K562 (cell line): ENCODE results near the gene FREM1. TPM values are rescaled to one million over a fixed set of nuclear protein-coding genes. Genes with fewer than 3 reads are reported as not detected.
A peak's percentile ranks its signal among the peaks of the same experiment; 100 is the strongest.

Experiments
- ATAC-seq: fragments of 200-7000 bp; cut with Tn5 transposase; 3 replicates; pipeline ENCODE4 v1.9.1; 2020; ENCODE audit warnings: moderate library complexity
- BruUV-seq: library from RNA; stranded (reverse); fragments of 400-500 nt; replicated peaks from 2 replicates; lab custom pipeline; 2021; lab: Mats Ljungman, UMichigan
- CTCF ChIA-PET: fragments of 300-600 bp; formaldehyde crosslinking; extraction: SDS; loops from one replicate; lab custom pipeline; 2021; ENCODE audit warnings: low intra/inter-chr PET ratio; lab: Yijun Ruan, JAX
- POLR2A ChIA-PET: fragments of 300-600, 350-650 bp; sonication (Branson Sonifier 250); formaldehyde crosslinking; extraction: SDS; loops from one replicate; lab custom pipeline; 2021; ENCODE audit warnings: antibody characterized with exemption, inconsistent platforms; lab: Yijun Ruan, JAX
- DNase-seq, 4 experiments: peaks; one replicate each; pipeline versions ENCODE4 v3.0.0 to v3.0.0-alpha.2; 2011 to 2018; ENCODE audit warnings: low spot score in 3 of 4, mixed read lengths in 3 of 4; ENCODE audit errors: extremely low read depth in 1 of 4
- FAIRE-seq: peaks from 2 replicates; lab custom pipeline; 2011; peaks lifted over from hg19 to GRCh38; lab: Jason Lieb, UNC
- H2AFZ ChIP-seq: 2 replicates; pipeline ENCODE4 v1.6.0; 2011; ENCODE audit warnings: low read depth, low read length, control low read depth, inconsistent platforms
- H3K27ac ChIP-seq: fragments of 200-600 bp; 3 replicates; pipeline ENCODE4 v1.8.0; 2011; ENCODE audit warnings: low read depth, mild to moderate bottlenecking, control low read depth, inconsistent platforms, low read length, moderate library complexity, mixed read lengths; ENCODE audit errors: extremely low read depth
- H3K27me3 ChIP-seq, 2 experiments: fragments of 300-600 bp in 1 of 2; 2 replicates in 1 of 2; 3 replicates in 1 of 2; pipeline versions ENCODE4 v1.6.0 to v1.8.0; 2011; ENCODE audit warnings: inconsistent platforms in 2 of 2, low read length in 2 of 2, mild to moderate bottlenecking in 1 of 2, mixed read lengths in 1 of 2, moderate library complexity in 1 of 2; ENCODE audit not compliant: control insufficient read depth in 2 of 2, insufficient read depth in 2 of 2
- H3K36me3 ChIP-seq: fragments of 300-600 bp; 3 replicates; pipeline ENCODE4 v1.8.0; 2011; ENCODE audit warnings: mild to moderate bottlenecking, low read length, inconsistent platforms; ENCODE audit not compliant: control insufficient read depth, insufficient read depth
- H3K4me1 ChIP-seq, 2 experiments: fragments of 200-600 bp in 1 of 2; replicated peaks in 1 of 2; 2 replicates in 1 of 2; 3 replicates in 1 of 2; pipeline versions ENCODE4 v1.5.1 to v1.8.0; 2011; ENCODE audit warnings: inconsistent platforms in 2 of 2, low read length in 2 of 2, mild to moderate bottlenecking in 1 of 2, mixed read lengths in 1 of 2, moderate library complexity in 1 of 2; ENCODE audit not compliant: control insufficient read depth in 2 of 2, insufficient read depth in 2 of 2
- H3K4me2 ChIP-seq: 2 replicates; pipeline ENCODE4 v1.6.1; 2011; ENCODE audit warnings: low read length, control low read depth, inconsistent platforms, mixed read lengths; ENCODE audit not compliant: insufficient read depth
- H3K4me3 ChIP-seq: fragments of 200-600 bp; sonication (generic), shearing (Covaris generic); 2 replicates; pipeline ENCODE4 v1.5.1; 2016; ENCODE audit warnings: control low read depth, inconsistent platforms
- H3K79me2 ChIP-seq: fragments of 200-600 bp; 3 replicates; pipeline ENCODE4 v1.8.0; 2011; ENCODE audit warnings: low read length, inconsistent platforms; ENCODE audit not compliant: control insufficient read depth, insufficient read depth
- H3K9ac ChIP-seq, 2 experiments: 2 replicates each; pipeline versions ENCODE4 v1.6.0 to v1.6.1; 2011; ENCODE audit warnings: low read depth in 2 of 2, low read length in 2 of 2, control low read depth in 1 of 2, inconsistent platforms in 1 of 2, mild to moderate bottlenecking in 1 of 2, mixed read lengths in 1 of 2; ENCODE audit not compliant: insufficient read depth in 1 of 2
- H3K9me1 ChIP-seq: one replicate; pipeline ENCODE4 v1.6.0; 2011; ENCODE audit warnings: inconsistent platforms, mild to moderate bottlenecking, low read length, moderate library complexity; ENCODE audit not compliant: control insufficient read depth, insufficient read depth
- H3K9me3 ChIP-seq: replicated peaks from 2 replicates; pipeline ENCODE4 v1.5.1; 2011; ENCODE audit warnings: low read depth, low read length, inconsistent platforms; ENCODE audit not compliant: control insufficient read depth, insufficient read depth
- H4K20me1 ChIP-seq: replicated peaks from 2 replicates; pipeline ENCODE4 v1.6.1; 2011; ENCODE audit warnings: low read length, inconsistent platforms, mixed read lengths; ENCODE audit not compliant: control insufficient read depth, insufficient read depth
- CREM ChIP-seq: IDR thresholded peaks from 2 replicates; pipeline ENCODE4 v1.6.1; 2014; ENCODE audit warnings: antibody characterized with exemption, low read depth
- DNMT1 ChIP-seq: fragments of 450-650 bp; IDR thresholded peaks from 2 replicates; pipeline ENCODE4 v1.6.1; 2016; ENCODE audit warnings: antibody characterized with exemption, mild to moderate bottlenecking
- GABPB1 ChIP-seq: sonication (generic); formaldehyde crosslinking; IDR thresholded peaks from 2 replicates; pipeline ENCODE4 v1.8.0; 2022; ENCODE audit warnings: mild to moderate bottlenecking, missing genetic modification reagents
- KLF10 ChIP-seq: fragments of 250-450 bp; sonication (Bioruptor Pico); IDR thresholded peaks from 2 replicates; pipeline ENCODE4 v1.6.1; 2021; ENCODE audit warnings: matching md5 sums
- MAFF ChIP-seq: IDR thresholded peaks from 2 replicates; pipeline ENCODE4 v1.6.1; 2012; ENCODE audit warnings: low read length, improper control_type of control experiment
- MAFK ChIP-seq: IDR thresholded peaks from 2 replicates; pipeline ENCODE4 v1.6.1; 2011; ENCODE audit warnings: low read length, improper control_type of control experiment
- MCM2 ChIP-seq: fragments of 450-650 bp; IDR thresholded peaks from 2 replicates; pipeline ENCODE4 v1.6.1; 2017; ENCODE audit warnings: low read depth, mild to moderate bottlenecking
- NFATC3 ChIP-seq: fragments of 450-650 bp; IDR thresholded peaks from 2 replicates; pipeline ENCODE4 v1.6.1; 2017; ENCODE audit warnings: mild to moderate bottlenecking
- PHB2 ChIP-seq: fragments of 450-650 bp; IDR thresholded peaks from 2 replicates; pipeline ENCODE4 v1.6.1; 2017; ENCODE audit warnings: low read depth
- PKNOX1 ChIP-seq: fragments of 450-650 bp; IDR thresholded peaks from 2 replicates; pipeline ENCODE4 v1.6.1; 2016
- SAP30 ChIP-seq: fragments of 200-600 bp; sonication (generic); IDR thresholded peaks from 2 replicates; pipeline ENCODE4 v1.6.1; 2012; ENCODE audit warnings: borderline replicate concordance, low read depth, mild to moderate bottlenecking, moderate library complexity, low read length, control low read depth, inconsistent platforms; ENCODE audit not compliant: insufficient read depth, poor library complexity, severe bottlenecking
- SIRT6 ChIP-seq: IDR thresholded peaks from one replicate; pipeline ENCODE4 v1.6.1; 2012; ENCODE audit warnings: low read depth, mild to moderate bottlenecking, control low read depth, inconsistent platforms, low read length, moderate library complexity
- SMAD4 ChIP-seq: fragments of 250-450 bp; sonication (Bioruptor Pico); conservative IDR thresholded peaks from 2 replicates; pipeline ENCODE4 v1.8.0; 2021; ENCODE audit warnings: inconsistent platforms, mild to moderate bottlenecking, moderate library complexity
- SPI1 ChIP-seq: IDR thresholded peaks from 2 replicates; pipeline ENCODE4 v1.6.1; 2011; ENCODE audit warnings: low read depth, low read length, control low read depth, borderline replicate concordance
- SREBF1 ChIP-seq: fragments of 150-350 bp; IDR thresholded peaks from 2 replicates; pipeline ENCODE4 v1.6.1; 2014; ENCODE audit warnings: antibody characterized with exemption, low read depth, low read length, borderline replicate concordance
- SRSF9 ChIP-seq: fragments of 200-400 bp; formaldehyde crosslinking; IDR thresholded peaks from 2 replicates; pipeline ENCODE4 v1.6.1; 2017; ENCODE audit warnings: low read depth, low read length, borderline replicate concordance
- STAT5A ChIP-seq: IDR thresholded peaks from 2 replicates; pipeline ENCODE4 v1.6.1; 2012; ENCODE audit warnings: low read length, inconsistent platforms, borderline replicate concordance
- TEAD2 ChIP-seq: fragments of 450-650 bp; IDR thresholded peaks from 2 replicates; pipeline ENCODE4 v1.6.1; 2016; ENCODE audit warnings: missing genetic modification characterization, control low read depth, missing compliant biosample characterization
- U2AF2 ChIP-seq: fragments of 200-400 bp; formaldehyde crosslinking; optimal IDR thresholded peaks from 2 replicates; pipeline ENCODE3; 2017; ENCODE audit warnings: low read depth, mild to moderate bottlenecking, low read length
- ZNF143 ChIP-seq: sonication (generic); formaldehyde crosslinking; IDR thresholded peaks from 2 replicates; pipeline ENCODE4 v1.9.0; 2022; ENCODE audit warnings: mild to moderate bottlenecking, missing genetic modification reagents
- ZNF146 ChIP-seq: IDR thresholded peaks from one replicate; pipeline ENCODE4 v1.6.1; 2018; ENCODE audit warnings: missing compliant biosample characterization; ENCODE audit not compliant: unreplicated experiment
- ZNF217 ChIP-seq: sonication (generic); formaldehyde crosslinking; IDR thresholded peaks from 2 replicates; pipeline ENCODE4 v1.8.0; 2022; ENCODE audit warnings: mild to moderate bottlenecking, missing genetic modification reagents
- ZNF316 ChIP-seq: fragments of 450-650 bp; IDR thresholded peaks from 2 replicates; pipeline ENCODE4 v1.6.1; 2016
- ZNF561 ChIP-seq: fragments of 450-650 bp; formaldehyde crosslinking; conservative IDR thresholded peaks from 2 replicates; pipeline ENCODE4 v1.4.0; 2020; ENCODE audit warnings: mild to moderate bottlenecking, moderate library complexity
- ZNF79 ChIP-seq: fragments of 250-450 bp; sonication (Bioruptor Pico); IDR thresholded peaks from 2 replicates; pipeline ENCODE4 v1.4.0; 2020; ENCODE audit warnings: low read depth, mild to moderate bottlenecking, moderate library complexity
- WGBS: fragments of 100-300 bp; shearing (Covaris generic); methylation state at CpG from one replicate; pipeline ENCODE4 v1.1.6; 2016; ENCODE audit warnings: low coverage, mixed read lengths; ENCODE audit not compliant: insufficient coverage; ENCODE audit errors: missing lambda C conversion rate; 5-methylcytosine and 5-hydroxymethylcytosine counted together
- in situ Hi-C: fragments of 300-500 bp; cut with MboI; formaldehyde crosslinking; loops from 4 replicates; pipeline ENCODE4 v1.15.0; 2018; ENCODE audit warnings: inconsistent platforms, mixed read lengths
- intact Hi-C: fragments of 100-400 bp; cut with micrococcal nuclease; formaldehyde crosslinking; loops from 2 replicates; pipeline ENCODE4 v1.14.2; 2022
- polyA plus RNA-seq, 8 experiments: library from polyadenylated mRNA; depleted of rRNA in 4 of 8; stranded (reverse) in 5 of 8; unstranded in 3 of 8; fragments of >200 nt; fragmentation: Nextera tagmentation in 2 of 8; fragmentation: Illumina TruSeq in 1 of 8; extraction: Ambion mirVana in 2 of 8; extraction: Trizol in 1 of 8; gene quantifications; 2 replicates each; pipeline versions ENCODE4 v1.2.1 to v1.2.3, GENCODE V29; 2011 to 2014; ENCODE audit warnings: inconsistent platforms in 1 of 8, missing spikeins in 1 of 8
- total RNA-seq, 7 experiments: library from RNA; depleted of rRNA in 6 of 7; stranded (reverse); fragments of >200 nt in 6 of 7; fragmentation: Illumina TruSeq in 2 of 7; extraction: Trizol in 2 of 7; gene quantifications; 2 replicates each; pipeline versions ENCODE4 v1.2.1 to v1.2.3, GENCODE V29; 2011 to 2021; ENCODE audit warnings: low replicate concordance in 1 of 7
- TF ChIP-seq, protein P1 (sequence below): fragments of 450-650 bp; formaldehyde crosslinking; IDR thresholded peaks from 2 replicates; pipeline ENCODE4 v1.4.0; 2020; ENCODE audit warnings: mild to moderate bottlenecking, moderate library complexity

The FREM1 gene
- total and polyA plus RNA-seq, 9 of the 15 experiments (the other 6 are each of a cell fraction or from before 2014, with no cell fraction given): 0.03 to 0.24 (median 0.13) TPM; not detected in 2

- DNase-seq: no peak
- Histone ChIP-seq H3K9me1 (no peaks in the 10 kb centered on the region), H3K4me3 (no peak overlapping the region), H3K9me3 (no peaks in the 10 kb centered on the region), H3K27ac (no peak overlapping the region), H3K4me1 (no peaks in the 10 kb centered on the region), H2AFZ (no peak overlapping the region), H3K27me3 (no peaks in the 10 kb centered on the region), H4K20me1 (no peaks in the 10 kb centered on the region), H3K4me2 (no peak overlapping the region), H3K9ac (no peak overlapping the region), H3K36me3 (no peaks in the 10 kb centered on the region), H3K79me2 (no peaks in the 10 kb centered on the region)
- BruUV-seq: no TSS peak
- intact Hi-C loops: no loop called here
- ChIA-PET POLR2A (no interaction called here), CTCF (no interaction called here)
- no peak for ATAC-seq
- FAIRE-seq: no peak
- WGBS: 5% methylated on average over 5 of the region's 5 CpGs
- in situ Hi-C loops: no loop called here
- TF ChIP-seq ZNF561: no peak
- no peak for TF ChIP-seq ZNF79 (CRISPR knock-in tag)
- TF ChIP-seq SREBF1: no peak
- TF ChIP-seq KLF10 (CRISPR knock-in tag): no peak
- no peak for TF ChIP-seq SPI1
- TF ChIP-seq, protein P1, sequence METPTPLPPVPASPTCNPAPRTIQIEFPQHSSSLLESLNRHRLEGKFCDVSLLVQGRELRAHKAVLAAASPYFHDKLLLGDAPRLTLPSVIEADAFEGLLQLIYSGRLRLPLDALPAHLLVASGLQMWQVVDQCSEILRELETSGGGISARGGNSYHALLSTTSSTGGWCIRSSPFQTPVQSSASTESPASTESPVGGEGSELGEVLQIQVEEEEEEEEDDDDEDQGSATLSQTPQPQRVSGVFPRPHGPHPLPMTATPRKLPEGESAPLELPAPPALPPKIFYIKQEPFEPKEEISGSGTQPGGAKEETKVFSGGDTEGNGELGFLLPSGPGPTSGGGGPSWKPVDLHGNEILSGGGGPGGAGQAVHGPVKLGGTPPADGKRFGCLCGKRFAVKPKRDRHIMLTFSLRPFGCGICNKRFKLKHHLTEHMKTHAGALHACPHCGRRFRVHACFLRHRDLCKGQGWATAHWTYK (CRISPR knock-in tag): no peak
- no peak for TF ChIP-seq PKNOX1
- TF ChIP-seq STAT5A: no peak
- TF ChIP-seq ZNF316: peak; percentile 81
- no peak for TF ChIP-seq ZNF217 (CRISPR knock-in tag)
- TF ChIP-seq CREM: no peak
- no peak for TF ChIP-seq ZNF146 (CRISPR knock-in tag)
- no peak for TF ChIP-seq SAP30
- no peak for TF ChIP-seq SMAD4 (CRISPR knock-in tag)
- TF ChIP-seq DNMT1: no peak
- no peak for TF ChIP-seq U2AF2
- TF ChIP-seq PHB2: no peak
- TF ChIP-seq ZNF143 (CRISPR knock-in tag): no peak
- no peak for TF ChIP-seq GABPB1 (CRISPR knock-in tag)
- no peak for TF ChIP-seq SRSF9
- no peak for TF ChIP-seq MCM2
- no peak for TF ChIP-seq SIRT6
- no peak for TF ChIP-seq TEAD2 (tag)
- TF ChIP-seq MAFK: peak; percentile 69
- no peak for TF ChIP-seq NFATC3
- TF ChIP-seq MAFF: peak; percentile 82
Observed at GRCh38 chr9:14733133-14733532, 177.1 kb downstream of the FREM1 start.
